ENCODE results near the gene SLC38A1. TPM values are rescaled to one million over a fixed set of nuclear protein-coding genes. Genes with fewer than 3 reads are reported as not detected.

Gene SLC38A1
- total and polyA plus RNA-seq, 10 donors = 26.9 to 142 (median 92.6) TPM

- DNase-seq = no peak
- no peak for TF ChIP-seq POLR2A (IDR thresholded peaks at IDR 0.05)
- TF ChIP-seq, protein P1, sequence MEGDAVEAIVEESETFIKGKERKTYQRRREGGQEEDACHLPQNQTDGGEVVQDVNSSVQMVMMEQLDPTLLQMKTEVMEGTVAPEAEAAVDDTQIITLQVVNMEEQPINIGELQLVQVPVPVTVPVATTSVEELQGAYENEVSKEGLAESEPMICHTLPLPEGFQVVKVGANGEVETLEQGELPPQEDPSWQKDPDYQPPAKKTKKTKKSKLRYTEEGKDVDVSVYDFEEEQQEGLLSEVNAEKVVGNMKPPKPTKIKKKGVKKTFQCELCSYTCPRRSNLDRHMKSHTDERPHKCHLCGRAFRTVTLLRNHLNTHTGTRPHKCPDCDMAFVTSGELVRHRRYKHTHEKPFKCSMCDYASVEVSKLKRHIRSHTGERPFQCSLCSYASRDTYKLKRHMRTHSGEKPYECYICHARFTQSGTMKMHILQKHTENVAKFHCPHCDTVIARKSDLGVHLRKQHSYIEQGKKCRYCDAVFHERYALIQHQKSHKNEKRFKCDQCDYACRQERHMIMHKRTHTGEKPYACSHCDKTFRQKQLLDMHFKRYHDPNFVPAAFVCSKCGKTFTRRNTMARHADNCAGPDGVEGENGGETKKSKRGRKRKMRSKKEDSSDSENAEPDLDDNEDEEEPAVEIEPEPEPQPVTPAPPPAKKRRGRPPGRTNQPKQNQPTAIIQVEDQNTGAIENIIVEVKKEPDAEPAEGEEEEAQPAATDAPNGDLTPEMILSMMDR (IDR thresholded peaks at IDR 0.05 in 8 of 11, conservative IDR thresholded peaks at IDR 0.05 in 3 of 11) = no peak
- no peak for TF ChIP-seq POLR2AphosphoS5 (IDR thresholded peaks at IDR 0.05)
- peaks cover 0 to 83% (median 7%) of the 10 kb centered on the region in 6 donors for H3K36me3 ChIP-seq
- H3K4me1 ChIP-seq = peaks cover 10 to 88% (median 20%) of the 10 kb centered on the region in 6 donors
- 97 to 99% (median 98%) methylated on average over 7 of the region's 7 CpGs for WGBS, 5 donors
- no peak overlapping the region for H3K4me3 ChIP-seq
- H3K27ac ChIP-seq = no peak overlapping the region
- intact Hi-C loops (cut with DNase I; ENCODE audit: low total_unique reads) = no loop called here
- H3K9me3 ChIP-seq = no peaks in the 10 kb centered on the region
- H3K27me3 ChIP-seq (replicated peaks in 1 of 7) = no peaks in the 10 kb centered on the region
Measured at GRCh38 chr12:46240436-46240835, 28.4 kb downstream of the SLC38A1 start.

DNA sequence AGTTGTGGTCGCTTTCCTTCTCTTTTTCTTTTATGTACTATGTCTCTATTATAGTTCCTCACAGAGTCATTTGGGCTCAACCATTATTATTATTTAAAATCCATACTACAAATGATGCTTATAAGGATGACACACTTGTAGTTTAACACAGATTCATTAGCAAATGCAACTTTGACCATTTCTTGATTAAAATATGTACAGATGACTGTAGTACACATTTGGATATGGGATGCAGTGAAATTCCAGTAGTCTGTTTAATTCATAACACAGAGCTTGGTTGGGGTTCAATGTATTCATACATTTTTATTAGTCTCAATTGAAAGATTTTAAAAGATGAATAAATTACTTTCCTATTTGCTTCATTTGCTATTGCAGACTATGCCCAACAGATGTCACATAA lies 30.0 kb downstream of the SLC38A1 start:
- DNase-seq = no peak
- H3K27me3 ChIP-seq (replicated peaks in 1 of 7) = no peaks in the 10 kb centered on the region
- peaks cover 0 to 82% (median 7%) of the 10 kb centered on the region in 6 donors for H3K36me3 ChIP-seq
- peaks cover 9 to 87% (median 15%) of the 10 kb centered on the region in 6 donors for H3K4me1 ChIP-seq
- no peak overlapping the region for H3K27ac ChIP-seq
- TF ChIP-seq, protein P1 (IDR thresholded peaks at IDR 0.05 in 8 of 11, conservative IDR thresholded peaks at IDR 0.05 in 3 of 11) = no peak
- no peak for TF ChIP-seq POLR2AphosphoS5 (IDR thresholded peaks at IDR 0.05)
- no peak for TF ChIP-seq POLR2A (IDR thresholded peaks at IDR 0.05)
- H3K9me3 ChIP-seq = no peaks in the 10 kb centered on the region
- intact Hi-C loops (cut with DNase I; ENCODE audit: low total_unique reads) = no loop called here
- no peak overlapping the region for H3K4me3 ChIP-seq
- 74 to 95% (median 83%) methylated on average over 1 of the region's 1 CpG for WGBS, 5 donors

DNA sequence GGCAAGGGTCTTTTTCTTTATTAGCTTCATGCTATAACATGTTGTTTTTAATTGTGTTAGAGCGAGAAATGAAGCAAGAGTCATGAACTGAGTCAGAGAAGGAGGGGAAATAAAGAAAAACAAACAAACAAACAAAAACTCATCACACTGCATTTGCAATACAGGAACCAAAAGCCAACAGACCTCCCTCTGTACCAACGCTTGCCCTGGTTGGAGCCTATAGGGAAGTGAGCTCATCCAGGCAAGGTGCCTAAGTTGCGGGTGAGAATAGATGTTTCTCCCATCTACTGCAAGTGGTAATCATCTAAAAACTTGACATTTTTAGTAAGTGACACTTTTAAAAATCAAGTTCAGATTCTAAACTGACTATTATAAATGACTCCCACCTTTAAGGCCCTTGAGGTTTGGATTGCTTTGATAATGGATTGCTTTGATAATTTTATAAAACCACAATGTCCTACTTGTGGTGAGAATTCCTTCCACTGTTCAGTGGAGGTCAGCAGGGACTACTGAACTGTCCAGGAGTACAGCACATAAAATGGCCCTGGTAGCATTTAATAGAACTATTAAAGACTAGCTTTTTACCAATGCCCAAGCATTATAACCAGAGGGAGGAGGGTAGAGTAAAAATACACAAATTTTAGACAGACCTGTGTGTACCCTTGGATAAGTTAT lies 31.3 kb downstream of the SLC38A1 start:
- Histone ChIP-seq H3K4me1 (peaks cover 9 to 85% (median 18%) of the 10 kb centered on the region in 6 donors), H3K9me3 (no peaks in the 10 kb centered on the region), H3K27me3 (replicated peaks in 1 of 7) (no peaks in the 10 kb centered on the region), H3K27ac (peak overlapping the region in 1 of 8 donors; percentile 5), H3K36me3 (peaks cover 0 to 83% (median 8%) of the 10 kb centered on the region in 6 donors), H3K4me3 (no peak overlapping the region)
- intact Hi-C loops (cut with DNase I; ENCODE audit: low total_unique reads) = no loop called here
- TF ChIP-seq POLR2A (IDR thresholded peaks at IDR 0.05) (no peak), POLR2AphosphoS5 (IDR thresholded peaks at IDR 0.05) (no peak)
- TF ChIP-seq, protein P1 (IDR thresholded peaks at IDR 0.05 in 8 of 11, conservative IDR thresholded peaks at IDR 0.05 in 3 of 11) = no peak
- DNase-seq = no peak
- WGBS, 5 donors = 47 to 79% (median 63%) methylated on average over 3 of the region's 3 CpGs

GRCh38 chr12:46234000-46234399 lies 34.8 kb downstream of the SLC38A1 start:
- peaks cover 0 to 72% (median 3%) of the 10 kb centered on the region in 6 donors for H3K36me3 ChIP-seq
- DNase-seq = no peak
- no peaks in the 10 kb centered on the region for H3K9me3 ChIP-seq
- H3K4me1 ChIP-seq = peaks cover 9 to 85% (median 18%) of the 10 kb centered on the region in 6 donors
- peak overlapping the region in 1 of 8 donors; percentile 28 for H3K27ac ChIP-seq
- intact Hi-C loops (cut with DNase I; ENCODE audit: low total_unique reads) = no loop called here
- TF ChIP-seq, protein P1 (IDR thresholded peaks at IDR 0.05 in 8 of 11, conservative IDR thresholded peaks at IDR 0.05 in 3 of 11) = no peak
- TF ChIP-seq POLR2A (IDR thresholded peaks at IDR 0.05) (no peak), POLR2AphosphoS5 (IDR thresholded peaks at IDR 0.05) (no peak)
- no peaks in the 10 kb centered on the region for H3K27me3 ChIP-seq (replicated peaks in 1 of 7)
- no peak overlapping the region for H3K4me3 ChIP-seq
- WGBS, 5 donors = 97 to 100% (median 98%) methylated on average over 1 of the region's 1 CpG
